GM23338 (cell line): ENCODE measurements around the gene CRK. TPM values are rescaled to one million over a fixed set of nuclear protein-coding genes. Genes with fewer than 3 reads are reported as not detected.

Experiments used
- ATAC-seq: fragments of 200-7000 bp; cut with Tn5 transposase; 3 replicates; pipeline ENCODE4 v1.9.1; 2020
- DNase-seq: peaks from one replicate; pipeline ENCODE4 v3.0.0-alpha.2; 2015; ENCODE audit warnings: low spot score
- H2AFZ ChIP-seq: fragments of 200-600 bp; sonication (generic); 2 replicates; pipeline ENCODE4 v1.8.0; 2016; ENCODE audit warnings: antibody characterized with exemption, mild to moderate bottlenecking, moderate library complexity
- H3F3A ChIP-seq: fragments of 200-600 bp; sonication (generic); replicated peaks from 2 replicates; pipeline ENCODE4 v1.8.0; 2017; ENCODE audit warnings: antibody characterized with exemption, mixed run types, low read depth
- H3K27ac ChIP-seq: fragments of 200-600 bp; sonication (generic); 2 replicates; pipeline ENCODE4 v1.6.1; 2016; ENCODE audit warnings: low read depth
- H3K27me3 ChIP-seq: fragments of 200-600 bp; sonication (generic); 2 replicates; pipeline ENCODE4 v1.8.0; 2016; ENCODE audit warnings: mild to moderate bottlenecking, mixed run types, moderate library complexity; ENCODE audit not compliant: insufficient read depth
- H3K36me3 ChIP-seq: fragments of 200-600 bp; sonication (generic); 2 replicates; pipeline ENCODE4 v1.8.0; 2016; ENCODE audit warnings: mild to moderate bottlenecking; ENCODE audit not compliant: insufficient read depth
- H3K4me1 ChIP-seq: fragments of 200-600 bp; sonication (generic); 2 replicates; pipeline ENCODE4 v1.8.0; 2016; ENCODE audit warnings: mild to moderate bottlenecking, moderate library complexity; ENCODE audit not compliant: insufficient read depth
- H3K4me2 ChIP-seq: fragments of 200-600 bp; sonication (generic); 2 replicates; pipeline ENCODE4 v1.7.1; 2017; ENCODE audit warnings: mixed run types
- H3K4me3 ChIP-seq: fragments of 200-600 bp; sonication (generic); 2 replicates; pipeline ENCODE4 v1.6.1; 2016; ENCODE audit warnings: mixed run types
- H3K79me2 ChIP-seq: fragments of 200-600 bp; sonication (generic); replicated peaks from 2 replicates; pipeline ENCODE4 v1.8.0; 2017; ENCODE audit warnings: mild to moderate bottlenecking; ENCODE audit not compliant: insufficient read depth
- H3K9me2 ChIP-seq: fragments of 200-600 bp; sonication (generic); 2 replicates; pipeline ENCODE4 v1.8.0; 2017; ENCODE audit not compliant: insufficient read depth
- H4K20me1 ChIP-seq: fragments of 200-600 bp; sonication (generic); replicated peaks from 2 replicates; pipeline ENCODE4 v1.8.0; 2017; ENCODE audit warnings: mild to moderate bottlenecking; ENCODE audit not compliant: insufficient read depth
- H3K27ac Mint-ChIP-seq: 2 replicates; pipeline ENCODE4 v1.8.0; 2020; ENCODE audit warnings: inconsistent platforms, mild to moderate bottlenecking, moderate library complexity, mixed read lengths
- H3K27me3 Mint-ChIP-seq: 3 replicates; pipeline ENCODE4 v1.8.0; 2022; ENCODE audit warnings: low read depth, mild to moderate bottlenecking, moderate library complexity, mixed read lengths, inconsistent platforms; ENCODE audit not compliant: insufficient read depth, poor library complexity
- H3K36me3 Mint-ChIP-seq: 3 replicates; pipeline ENCODE4 v1.8.0; 2021; ENCODE audit warnings: low read depth, mild to moderate bottlenecking, inconsistent platforms, moderate library complexity, mixed read lengths
- H3K4me1 Mint-ChIP-seq: 3 replicates; pipeline ENCODE4 v1.8.0; 2020; ENCODE audit warnings: mild to moderate bottlenecking, inconsistent platforms, mixed read lengths
- H3K4me3 Mint-ChIP-seq: 3 replicates; pipeline ENCODE4 v1.8.0; 2021; ENCODE audit warnings: moderate library complexity, mild to moderate bottlenecking, inconsistent platforms, mixed read lengths
- H3K9me3 Mint-ChIP-seq: 3 replicates; pipeline ENCODE4 v1.8.0; 2020; ENCODE audit warnings: moderate library complexity, mild to moderate bottlenecking, inconsistent platforms, mixed read lengths
- CREB1 ChIP-seq: fragments of 250-450 bp; sonication (Bioruptor Pico); IDR thresholded peaks from 2 replicates; pipeline ENCODE4 v1.5.0; 2020; ENCODE audit warnings: low read depth, mild to moderate bottlenecking, moderate library complexity
- EZH2phosphoT487 ChIP-seq: fragments of 200-600 bp; sonication (generic); IDR thresholded peaks from one replicate; pipeline ENCODE4 v1.8.1; 2018; ENCODE audit warnings: antibody characterized with exemption; ENCODE audit not compliant: unreplicated experiment
- JUNB ChIP-seq: IDR thresholded peaks from one replicate; pipeline ENCODE4 v1.6.1; 2016; ENCODE audit warnings: antibody characterized with exemption; ENCODE audit not compliant: unreplicated experiment
- NANOG ChIP-seq: IDR thresholded peaks from 2 replicates; pipeline ENCODE4 v1.6.1; 2016; ENCODE audit warnings: antibody characterized with exemption, borderline replicate concordance
- STAT1 ChIP-seq: IDR thresholded peaks from one replicate; pipeline ENCODE4 v1.6.1; 2016; ENCODE audit warnings: antibody characterized with exemption; ENCODE audit not compliant: unreplicated experiment
- ZNF114 ChIP-seq: fragments of 250-450 bp; sonication (Bioruptor Pico); IDR thresholded peaks from 2 replicates; pipeline ENCODE4 v1.5.0; 2020; ENCODE audit warnings: mild to moderate bottlenecking, moderate library complexity
- ZNF331 ChIP-seq: fragments of 250-450 bp; sonication (Bioruptor Pico); IDR thresholded peaks from 2 replicates; pipeline ENCODE4 v1.5.0; 2020; ENCODE audit warnings: low read depth, mild to moderate bottlenecking, moderate library complexity
- polyA plus RNA-seq: library from polyadenylated mRNA; unstranded; fragments of >200 nt; fragmentation: Nextera tagmentation; extraction: Ambion mirVana; gene quantifications from 2 replicates; pipeline ENCODE4 v1.2.1, GENCODE V29; 2016
- total RNA-seq: library from RNA; depleted of rRNA; stranded (reverse); fragments of >200 nt; shearing (Covaris generic); gene quantifications from 2 replicates; pipeline ENCODE4 v1.2.3, GENCODE V29; 2014
- TF ChIP-seq, protein P1 (sequence below): fragments of 250-450 bp; sonication (Bioruptor Pico); IDR thresholded peaks from 2 replicates; pipeline ENCODE4 v1.5.0; 2020; ENCODE audit warnings: mild to moderate bottlenecking, moderate library complexity
- TF ChIP-seq, protein P2 (sequence below): IDR thresholded peaks from 2 replicates; pipeline ENCODE4 v1.6.1; 2016; ENCODE audit warnings: antibody characterized with exemption
- TF ChIP-seq, protein P3 (sequence below), 2 experiments: fragments of 200-600 bp in 1 of 2; sonication (generic) in 1 of 2; conservative IDR thresholded peaks; 2 replicates each; pipeline versions ENCODE4 v1.5.1 to v1.6.1; 2016 to 2017; ENCODE audit warnings: antibody characterized with exemption in 2 of 2, low read depth in 2 of 2, mild to moderate bottlenecking in 2 of 2, moderate library complexity in 1 of 2

Gene CRK
- total and polyA plus RNA-seq, 2 experiments from 2014 or later: 32.6 to 59.8 TPM

DNA sequence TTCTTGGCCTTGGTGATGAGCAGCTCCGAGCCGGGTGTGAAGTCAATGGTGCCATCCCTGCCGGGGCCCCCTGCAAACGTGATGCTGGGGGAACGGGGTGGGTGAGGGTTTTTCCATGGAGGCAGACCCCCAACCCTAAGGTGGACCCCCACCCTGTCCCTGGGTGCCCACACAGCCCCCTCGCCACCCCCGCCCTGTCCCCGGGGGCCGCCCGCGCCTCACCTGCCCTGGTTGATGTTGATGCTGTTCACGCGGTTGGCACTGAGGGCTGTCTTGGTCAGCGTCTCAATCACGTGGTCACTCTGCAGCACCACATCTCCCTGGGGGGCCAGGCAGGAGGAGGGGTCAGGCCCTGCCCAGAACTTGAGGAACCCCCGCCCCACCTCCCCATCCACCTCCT lies 11.2 kb upstream of the CRK start (continued):
- TF ChIP-seq, protein P1, sequence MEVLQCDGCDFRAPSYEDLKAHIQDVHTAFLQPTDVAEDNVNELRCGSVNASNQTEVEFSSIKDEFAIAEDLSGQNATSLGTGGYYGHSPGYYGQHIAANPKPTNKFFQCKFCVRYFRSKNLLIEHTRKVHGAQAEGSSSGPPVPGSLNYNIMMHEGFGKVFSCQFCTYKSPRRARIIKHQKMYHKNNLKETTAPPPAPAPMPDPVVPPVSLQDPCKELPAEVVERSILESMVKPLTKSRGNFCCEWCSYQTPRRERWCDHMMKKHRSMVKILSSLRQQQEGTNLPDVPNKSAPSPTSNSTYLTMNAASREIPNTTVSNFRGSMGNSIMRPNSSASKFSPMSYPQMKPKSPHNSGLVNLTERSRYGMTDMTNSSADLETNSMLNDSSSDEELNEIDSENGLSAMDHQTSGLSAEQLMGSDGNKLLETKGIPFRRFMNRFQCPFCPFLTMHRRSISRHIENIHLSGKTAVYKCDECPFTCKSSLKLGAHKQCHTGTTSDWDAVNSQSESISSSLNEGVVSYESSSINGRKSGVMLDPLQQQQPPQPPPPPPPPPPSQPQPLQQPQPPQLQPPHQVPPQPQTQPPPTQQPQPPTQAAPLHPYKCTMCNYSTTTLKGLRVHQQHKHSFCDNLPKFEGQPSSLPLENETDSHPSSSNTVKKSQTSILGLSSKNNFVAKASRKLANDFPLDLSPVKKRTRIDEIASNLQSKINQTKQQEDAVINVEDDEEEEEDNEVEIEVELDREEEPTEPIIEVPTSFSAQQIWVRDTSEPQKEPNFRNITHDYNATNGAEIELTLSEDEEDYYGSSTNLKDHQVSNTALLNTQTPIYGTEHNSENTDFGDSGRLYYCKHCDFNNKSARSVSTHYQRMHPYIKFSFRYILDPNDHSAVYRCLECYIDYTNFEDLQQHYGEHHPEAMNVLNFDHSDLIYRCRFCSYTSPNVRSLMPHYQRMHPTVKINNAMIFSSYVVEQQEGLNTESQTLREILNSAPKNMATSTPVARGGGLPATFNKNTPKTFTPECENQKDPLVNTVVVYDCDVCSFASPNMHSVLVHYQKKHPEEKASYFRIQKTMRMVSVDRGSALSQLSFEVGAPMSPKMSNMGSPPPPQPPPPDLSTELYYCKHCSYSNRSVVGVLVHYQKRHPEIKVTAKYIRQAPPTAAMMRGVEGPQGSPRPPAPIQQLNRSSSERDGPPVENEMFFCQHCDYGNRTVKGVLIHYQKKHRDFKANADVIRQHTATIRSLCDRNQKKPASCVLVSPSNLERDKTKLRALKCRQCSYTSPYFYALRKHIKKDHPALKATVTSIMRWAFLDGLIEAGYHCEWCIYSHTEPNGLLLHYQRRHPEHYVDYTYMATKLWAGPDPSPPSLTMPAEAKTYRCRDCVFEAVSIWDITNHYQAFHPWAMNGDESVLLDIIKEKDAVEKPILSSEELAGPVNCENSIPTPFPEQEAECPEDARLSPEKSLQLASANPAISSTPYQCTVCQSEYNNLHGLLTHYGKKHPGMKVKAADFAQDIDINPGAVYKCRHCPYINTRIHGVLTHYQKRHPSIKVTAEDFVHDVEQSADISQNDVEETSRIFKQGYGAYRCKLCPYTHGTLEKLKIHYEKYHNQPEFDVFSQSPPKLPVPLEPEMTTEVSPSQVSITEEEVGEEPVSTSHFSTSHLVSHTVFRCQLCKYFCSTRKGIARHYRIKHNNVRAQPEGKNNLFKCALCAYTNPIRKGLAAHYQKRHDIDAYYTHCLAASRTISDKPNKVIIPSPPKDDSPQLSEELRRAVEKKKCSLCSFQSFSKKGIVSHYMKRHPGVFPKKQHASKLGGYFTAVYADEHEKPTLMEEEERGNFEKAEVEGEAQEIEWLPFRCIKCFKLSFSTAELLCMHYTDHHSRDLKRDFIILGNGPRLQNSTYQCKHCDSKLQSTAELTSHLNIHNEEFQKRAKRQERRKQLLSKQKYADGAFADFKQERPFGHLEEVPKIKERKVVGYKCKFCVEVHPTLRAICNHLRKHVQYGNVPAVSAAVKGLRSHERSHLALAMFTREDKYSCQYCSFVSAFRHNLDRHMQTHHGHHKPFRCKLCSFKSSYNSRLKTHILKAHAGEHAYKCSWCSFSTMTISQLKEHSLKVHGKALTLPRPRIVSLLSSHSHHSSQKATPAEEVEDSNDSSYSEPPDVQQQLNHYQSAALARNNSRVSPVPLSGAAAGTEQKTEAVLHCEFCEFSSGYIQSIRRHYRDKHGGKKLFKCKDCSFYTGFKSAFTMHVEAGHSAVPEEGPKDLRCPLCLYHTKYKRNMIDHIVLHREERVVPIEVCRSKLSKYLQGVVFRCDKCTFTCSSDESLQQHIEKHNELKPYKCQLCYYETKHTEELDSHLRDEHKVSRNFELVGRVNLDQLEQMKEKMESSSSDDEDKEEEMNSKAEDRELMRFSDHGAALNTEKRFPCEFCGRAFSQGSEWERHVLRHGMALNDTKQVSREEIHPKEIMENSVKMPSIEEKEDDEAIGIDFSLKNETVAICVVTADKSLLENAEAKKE: no peak
- no peak for TF ChIP-seq STAT1
- TF ChIP-seq, protein P2, sequence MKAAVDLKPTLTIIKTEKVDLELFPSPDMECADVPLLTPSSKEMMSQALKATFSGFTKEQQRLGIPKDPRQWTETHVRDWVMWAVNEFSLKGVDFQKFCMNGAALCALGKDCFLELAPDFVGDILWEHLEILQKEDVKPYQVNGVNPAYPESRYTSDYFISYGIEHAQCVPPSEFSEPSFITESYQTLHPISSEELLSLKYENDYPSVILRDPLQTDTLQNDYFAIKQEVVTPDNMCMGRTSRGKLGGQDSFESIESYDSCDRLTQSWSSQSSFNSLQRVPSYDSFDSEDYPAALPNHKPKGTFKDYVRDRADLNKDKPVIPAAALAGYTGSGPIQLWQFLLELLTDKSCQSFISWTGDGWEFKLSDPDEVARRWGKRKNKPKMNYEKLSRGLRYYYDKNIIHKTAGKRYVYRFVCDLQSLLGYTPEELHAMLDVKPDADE: no peak

DNA sequence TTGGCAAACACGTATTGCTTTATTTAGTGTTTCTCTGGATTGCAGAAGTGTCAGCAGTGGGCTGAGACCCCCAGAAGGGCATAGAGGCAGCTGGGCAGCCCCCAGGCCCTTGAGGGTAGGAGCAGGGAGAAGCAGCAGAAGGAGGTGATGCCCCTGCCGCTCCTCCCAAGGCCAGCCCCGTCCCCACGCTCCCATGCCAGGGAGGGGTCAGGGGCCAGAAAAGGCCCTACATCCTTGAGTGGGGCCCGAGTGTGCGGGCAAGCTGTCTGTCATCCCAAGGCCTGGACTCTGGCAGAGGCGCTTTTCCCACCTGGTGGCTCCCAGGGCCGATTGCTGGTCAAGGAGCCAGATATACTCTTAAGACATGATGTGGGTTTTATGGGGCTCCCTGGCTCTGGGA lies 8.2 kb upstream of the CRK start:
- Mint-ChIP-seq H3K27me3 (peaks cover 10% of the 10 kb centered on the region), H3K36me3 (peaks cover 27% of the 10 kb centered on the region), H3K27ac (no peak overlapping the region), H3K4me1 (peaks cover 20% of the 10 kb centered on the region), H3K4me3 (no peak overlapping the region), H3K9me3 (no peaks in the 10 kb centered on the region)
- Histone ChIP-seq H3K27me3 (no peaks in the 10 kb centered on the region), H3K4me1 (peaks cover 11% of the 10 kb centered on the region), H3K9me2 (no peaks in the 10 kb centered on the region), H3K4me2 (no peak overlapping the region), H3K4me3 (no peak overlapping the region), H3K27ac (no peak overlapping the region), H3K36me3 (no peaks in the 10 kb centered on the region), H4K20me1 (no peaks in the 10 kb centered on the region), H3F3A (peaks cover 12% of the 10 kb centered on the region; the same call in 1 of the 2 replicates), H2AFZ (no peak overlapping the region), H3K79me2 (no peaks in the 10 kb centered on the region)
- no peak for ATAC-seq
- no peak for DNase-seq
- TF ChIP-seq, protein P2: no peak
- no peak for TF ChIP-seq ZNF114 (CRISPR knock-in tag)
- TF ChIP-seq, protein P3, sequence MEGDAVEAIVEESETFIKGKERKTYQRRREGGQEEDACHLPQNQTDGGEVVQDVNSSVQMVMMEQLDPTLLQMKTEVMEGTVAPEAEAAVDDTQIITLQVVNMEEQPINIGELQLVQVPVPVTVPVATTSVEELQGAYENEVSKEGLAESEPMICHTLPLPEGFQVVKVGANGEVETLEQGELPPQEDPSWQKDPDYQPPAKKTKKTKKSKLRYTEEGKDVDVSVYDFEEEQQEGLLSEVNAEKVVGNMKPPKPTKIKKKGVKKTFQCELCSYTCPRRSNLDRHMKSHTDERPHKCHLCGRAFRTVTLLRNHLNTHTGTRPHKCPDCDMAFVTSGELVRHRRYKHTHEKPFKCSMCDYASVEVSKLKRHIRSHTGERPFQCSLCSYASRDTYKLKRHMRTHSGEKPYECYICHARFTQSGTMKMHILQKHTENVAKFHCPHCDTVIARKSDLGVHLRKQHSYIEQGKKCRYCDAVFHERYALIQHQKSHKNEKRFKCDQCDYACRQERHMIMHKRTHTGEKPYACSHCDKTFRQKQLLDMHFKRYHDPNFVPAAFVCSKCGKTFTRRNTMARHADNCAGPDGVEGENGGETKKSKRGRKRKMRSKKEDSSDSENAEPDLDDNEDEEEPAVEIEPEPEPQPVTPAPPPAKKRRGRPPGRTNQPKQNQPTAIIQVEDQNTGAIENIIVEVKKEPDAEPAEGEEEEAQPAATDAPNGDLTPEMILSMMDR (conservative IDR thresholded peaks at IDR 0.05; ENCODE audit: low read depth in 2 of 2): no peak
- no peak for TF ChIP-seq EZH2phosphoT487
- TF ChIP-seq JUNB: no peak
- TF ChIP-seq ZNF331: no peak
- TF ChIP-seq NANOG: no peak
- TF ChIP-seq CREB1: no peak
